Immature natural killer cell (primary cell): ENCODE data around the gene BTBD2. TPM values are rescaled to one million over a fixed set of nuclear protein-coding genes. Genes with fewer than 3 reads are reported as not detected.

Experiments
- DNase-seq, 3 donors: peaks; one replicate each; pipeline ENCODE4 v3.0.0; 2022; ENCODE audit warnings: mixed read lengths in 1 of 3
- H3K27ac Mint-ChIP-seq, 6 donors: one replicate each; pipeline ENCODE4 v1.8.0; 2020; ENCODE audit warnings: mixed read lengths in 6 of 6, mild to moderate bottlenecking in 5 of 6, inconsistent platforms in 4 of 6, moderate library complexity in 3 of 6
- H3K27me3 Mint-ChIP-seq, 3 donors: one replicate each; pipeline ENCODE4 v1.8.0; 2020 to 2021; ENCODE audit warnings: low read depth in 3 of 3, mild to moderate bottlenecking in 3 of 3, mixed read lengths in 3 of 3, moderate library complexity in 3 of 3, inconsistent platforms in 1 of 3
- H3K36me3 Mint-ChIP-seq, 3 donors: one replicate each; pipeline ENCODE4 v1.8.0; 2020; ENCODE audit warnings: mixed read lengths in 3 of 3, inconsistent platforms in 2 of 3, mild to moderate bottlenecking in 2 of 3
- H3K4me1 Mint-ChIP-seq, 2 donors: one replicate each; pipeline ENCODE4 v1.8.0; 2020; ENCODE audit warnings: inconsistent platforms in 2 of 2, mild to moderate bottlenecking in 2 of 2, mixed read lengths in 2 of 2, moderate library complexity in 1 of 2
- H3K4me3 Mint-ChIP-seq, 5 donors: one replicate each; pipeline ENCODE4 v1.8.0; 2020; ENCODE audit warnings: mild to moderate bottlenecking in 5 of 5, mixed read lengths in 5 of 5, inconsistent platforms in 3 of 5, moderate library complexity in 3 of 5
- H3K9me3 Mint-ChIP-seq, 6 donors: one replicate each; pipeline ENCODE4 v1.8.0; 2020; ENCODE audit warnings: mild to moderate bottlenecking in 6 of 6, mixed read lengths in 6 of 6, inconsistent platforms in 4 of 6, moderate library complexity in 3 of 6
- polyA plus RNA-seq, 3 donors: library from polyadenylated mRNA; unstranded; fragments of 300-500 nt; fragmentation: Illumina TruSeq; gene quantifications; one replicate each; pipeline ENCODE4 v1.2.3, GENCODE V29; 2021

BTBD2 gene
- polyA plus RNA-seq, 3 donors from 2014 or later = 2.6 to 4.4 (median 3.6) TPM

DNA sequence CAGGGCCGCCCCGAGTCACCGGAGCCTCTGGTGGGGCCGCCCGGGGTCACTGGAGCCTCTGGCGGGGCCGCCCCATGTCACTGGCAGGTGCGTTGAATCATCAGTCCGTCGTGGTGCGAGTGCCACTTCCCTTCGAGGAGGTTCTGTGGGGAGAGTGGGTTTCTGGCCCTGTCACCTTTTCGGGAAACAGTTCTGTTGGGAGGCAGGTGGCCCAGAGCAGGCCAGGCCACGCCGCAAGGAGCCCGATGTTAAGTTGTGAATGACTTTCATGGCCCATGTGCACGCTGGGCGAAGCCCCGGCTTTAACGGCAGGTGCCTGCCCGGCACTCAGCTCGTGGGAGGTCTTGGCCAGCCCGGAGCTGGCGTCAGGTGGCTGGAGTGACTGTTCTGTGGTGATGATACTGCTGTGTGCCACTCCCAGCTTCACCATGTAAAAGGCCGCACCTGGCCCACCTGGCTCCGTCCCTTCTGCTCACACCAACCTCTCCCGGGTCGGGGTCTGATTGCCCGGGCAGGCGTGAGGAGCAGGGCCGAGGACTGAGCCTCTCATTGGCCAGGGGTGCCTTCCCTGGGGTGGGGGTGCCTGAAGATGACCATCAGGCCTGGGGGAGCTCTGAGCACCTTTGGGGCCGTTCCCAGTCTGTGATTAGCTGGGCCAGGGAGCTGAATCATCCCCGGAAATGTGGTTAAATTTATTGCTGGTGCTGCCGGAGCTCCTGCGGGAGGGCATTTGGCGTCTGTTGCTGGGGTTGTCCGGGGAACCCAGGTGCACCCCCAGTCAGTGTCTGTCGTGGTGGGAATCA lies 45.3 kb downstream of the BTBD2 start:
- no peak for DNase-seq
- Mint-ChIP-seq H3K4me3 (no peak overlapping the region), H3K36me3 (peaks cover 0 to 5% (median 0%) of the 10 kb centered on the region in 3 donors), H3K27ac (peak overlapping the region in 1 of 6 donors; percentile 46), H3K27me3 (peaks cover 0 to 7% (median 1%) of the 10 kb centered on the region in 3 donors), H3K4me1 (peaks cover 28 to 31% of the 10 kb centered on the region in 2 donors), H3K9me3 (no peaks in the 10 kb centered on the region)

DNA sequence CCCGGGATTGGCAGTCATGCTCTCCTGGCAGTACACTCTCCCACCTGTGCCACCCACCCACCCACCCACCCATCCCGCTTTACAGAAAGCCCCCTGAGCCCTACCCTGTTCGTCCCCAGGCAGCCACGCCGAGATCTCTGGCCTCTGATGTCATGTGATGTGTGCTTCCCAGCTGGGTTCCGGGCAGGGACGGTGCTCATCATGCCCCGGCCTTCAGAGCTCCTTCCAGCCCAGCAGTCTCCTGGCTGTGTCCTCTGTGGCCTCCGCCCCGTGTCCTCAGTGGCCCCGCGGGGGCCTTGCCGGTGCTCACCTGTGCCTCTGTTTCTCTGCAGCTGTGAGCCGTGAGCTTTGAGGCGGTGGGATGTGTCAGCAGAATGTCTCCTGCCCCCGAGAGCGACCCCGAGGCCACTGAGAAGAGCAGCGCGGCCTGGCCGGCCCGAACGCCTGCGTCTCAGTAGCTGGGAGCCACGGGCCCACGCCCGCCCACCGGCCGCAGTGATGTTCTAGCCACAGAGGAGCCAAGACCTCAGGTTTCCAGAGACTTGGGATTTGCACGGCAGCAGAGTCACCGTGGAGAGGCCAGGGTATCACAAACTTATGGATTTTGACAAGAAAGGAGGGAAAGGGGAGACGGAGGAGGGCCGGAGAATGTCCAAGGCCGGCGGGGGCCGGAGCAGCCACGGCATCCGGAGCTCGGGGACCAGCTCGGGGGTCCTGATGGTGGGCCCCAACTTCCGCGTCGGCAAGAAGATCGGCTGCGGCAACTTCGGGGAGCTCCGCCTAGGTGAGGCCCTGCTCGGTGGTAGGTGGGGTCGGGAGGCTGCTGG lies 46.1 kb downstream of the BTBD2 start:
- Mint-ChIP-seq H3K9me3 (no peaks in the 10 kb centered on the region), H3K4me1 (peaks cover 28 to 31% of the 10 kb centered on the region in 2 donors), H3K27ac (peak overlapping the region in 3 of 6 donors; percentile 50 to 66 (median 57)), H3K27me3 (peaks cover 0 to 5% (median 0%) of the 10 kb centered on the region in 3 donors), H3K36me3 (peaks cover 0 to 3% (median 0%) of the 10 kb centered on the region in 3 donors), H3K4me3 (peak overlapping the region in 1 of 5 donors; percentile 29)
- no peak for DNase-seq

DNA sequence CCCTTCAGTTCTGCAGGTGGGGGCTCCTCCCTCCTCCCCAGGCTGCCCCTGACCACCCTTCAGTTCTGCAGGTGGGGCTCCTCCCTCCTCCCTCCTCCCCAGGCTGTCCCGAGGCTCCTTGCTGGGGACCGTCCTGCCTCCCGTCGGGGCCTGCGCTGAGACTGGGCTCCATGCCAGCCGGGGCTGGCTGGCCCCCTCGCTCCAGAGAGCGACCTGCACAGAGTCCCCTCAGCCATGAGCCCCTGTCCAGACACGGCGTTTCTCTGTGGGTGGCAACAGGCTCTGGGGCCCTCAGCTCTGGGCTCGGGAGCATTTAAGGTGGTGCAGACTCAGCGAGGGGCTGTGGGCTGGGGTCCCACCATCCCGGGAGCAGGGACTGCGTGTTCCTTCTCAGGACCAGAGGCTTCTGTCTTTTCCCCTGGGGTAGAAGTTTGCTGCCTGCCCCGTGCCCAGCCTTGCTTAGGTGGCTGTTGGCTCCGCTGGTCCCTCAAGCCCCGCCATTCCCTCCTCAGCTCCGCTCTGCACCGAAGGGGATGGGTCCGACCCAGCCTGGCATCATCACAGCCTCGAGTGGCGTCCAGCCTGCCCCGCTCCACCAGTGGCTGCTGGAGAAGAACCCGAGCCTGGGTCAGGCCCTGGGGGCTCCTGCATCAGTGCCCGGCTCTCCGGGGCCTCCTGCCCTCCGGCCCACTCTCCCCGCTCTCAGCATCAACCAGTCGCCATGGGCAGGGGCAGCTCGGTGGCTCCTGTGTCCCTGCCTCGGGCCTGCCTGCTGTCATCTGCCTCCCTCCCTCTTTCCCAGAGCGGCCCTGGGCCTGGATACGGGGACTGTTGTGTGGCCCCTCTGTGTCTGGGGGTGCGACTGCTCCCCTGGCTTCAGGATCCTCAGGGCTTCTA lies 47.0 kb downstream of the BTBD2 start:
- H3K9me3 Mint-ChIP-seq = no peaks in the 10 kb centered on the region
- H3K4me3 Mint-ChIP-seq = peak overlapping the region in 2 of 5 donors; percentile 14 to 47
- peaks cover 26 to 28% of the 10 kb centered on the region in 2 donors for H3K4me1 Mint-ChIP-seq
- peak overlapping the region in 1 of 6 donors; percentile 45 for H3K27ac Mint-ChIP-seq
- H3K36me3 Mint-ChIP-seq = peaks cover 0 to 2% (median 0%) of the 10 kb centered on the region in 3 donors
- peaks cover 0 to 5% (median 0%) of the 10 kb centered on the region in 3 donors for H3K27me3 Mint-ChIP-seq
- DNase-seq = no peak

DNA sequence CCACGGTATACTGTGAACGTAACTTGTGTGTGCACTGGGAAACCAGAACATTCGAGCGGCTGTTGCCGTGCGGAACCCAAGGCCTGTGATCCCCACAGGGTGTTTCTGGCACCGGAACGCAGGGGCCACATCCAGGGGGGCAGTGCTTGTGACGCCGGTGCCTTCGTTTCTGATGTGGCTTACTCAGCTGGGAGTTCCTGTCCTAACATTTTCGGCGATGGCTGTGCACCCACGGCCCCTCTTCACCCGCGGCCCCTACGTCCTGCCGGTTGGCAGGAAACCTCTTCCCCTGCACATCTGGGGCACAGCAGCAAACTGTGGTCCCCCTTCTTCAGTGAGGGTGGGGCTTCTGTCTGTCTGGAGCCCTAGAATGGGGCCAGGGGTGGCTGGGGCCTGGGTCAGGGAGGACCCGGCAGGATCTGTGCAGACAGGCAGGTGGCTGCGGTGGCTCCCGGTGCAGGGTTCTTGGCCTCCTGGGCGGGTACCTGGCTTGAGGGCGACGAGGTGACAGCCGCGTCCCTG lies 48.4 kb downstream of the BTBD2 start:
- peak overlapping the region; percentile 76 to 86 (median 80) for H3K4me3 Mint-ChIP-seq
- H3K27me3 Mint-ChIP-seq = peaks cover 0 to 5% (median 0%) of the 10 kb centered on the region in 3 donors
- DNase-seq = peak; percentile 78 to 87 (median 80)
- peak overlapping the region; percentile 86 to 96 (median 92) for H3K27ac Mint-ChIP-seq
- H3K4me1 Mint-ChIP-seq = peaks cover 18 to 19% of the 10 kb centered on the region in 2 donors
- no peaks in the 10 kb centered on the region for H3K9me3 Mint-ChIP-seq
- H3K36me3 Mint-ChIP-seq = no peaks in the 10 kb centered on the region

DNA sequence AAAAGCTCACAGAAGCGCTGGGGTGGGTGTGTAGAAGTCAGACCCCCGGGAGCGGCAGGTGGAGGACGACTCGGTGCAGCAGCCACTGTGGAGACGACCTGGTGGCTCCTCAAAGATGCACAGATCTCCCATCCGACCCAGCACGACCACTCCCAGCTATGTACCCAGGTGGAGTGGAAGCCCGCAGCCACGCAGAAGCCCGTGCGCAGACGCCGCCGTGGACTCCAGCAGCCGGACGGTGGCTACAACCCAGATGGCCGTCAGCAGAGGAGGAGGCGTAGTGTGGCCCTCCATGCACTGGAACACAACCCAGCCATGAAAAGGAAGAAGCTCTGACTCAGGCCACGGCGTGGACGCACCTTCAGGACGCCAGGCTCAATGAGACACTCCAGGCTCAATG lies 52.8 kb downstream of the BTBD2 start:
- peaks cover 0 to 4% (median 2%) of the 10 kb centered on the region in 3 donors for H3K27me3 Mint-ChIP-seq
- no peaks in the 10 kb centered on the region for H3K36me3 Mint-ChIP-seq
- peak overlapping the region in 4 of 6 donors; percentile 39 to 84 (median 60) for H3K27ac Mint-ChIP-seq
- H3K4me3 Mint-ChIP-seq = no peak overlapping the region
- H3K4me1 Mint-ChIP-seq = peaks cover 23 to 32% of the 10 kb centered on the region in 2 donors
- H3K9me3 Mint-ChIP-seq = no peaks in the 10 kb centered on the region
- no peak for DNase-seq

DNA sequence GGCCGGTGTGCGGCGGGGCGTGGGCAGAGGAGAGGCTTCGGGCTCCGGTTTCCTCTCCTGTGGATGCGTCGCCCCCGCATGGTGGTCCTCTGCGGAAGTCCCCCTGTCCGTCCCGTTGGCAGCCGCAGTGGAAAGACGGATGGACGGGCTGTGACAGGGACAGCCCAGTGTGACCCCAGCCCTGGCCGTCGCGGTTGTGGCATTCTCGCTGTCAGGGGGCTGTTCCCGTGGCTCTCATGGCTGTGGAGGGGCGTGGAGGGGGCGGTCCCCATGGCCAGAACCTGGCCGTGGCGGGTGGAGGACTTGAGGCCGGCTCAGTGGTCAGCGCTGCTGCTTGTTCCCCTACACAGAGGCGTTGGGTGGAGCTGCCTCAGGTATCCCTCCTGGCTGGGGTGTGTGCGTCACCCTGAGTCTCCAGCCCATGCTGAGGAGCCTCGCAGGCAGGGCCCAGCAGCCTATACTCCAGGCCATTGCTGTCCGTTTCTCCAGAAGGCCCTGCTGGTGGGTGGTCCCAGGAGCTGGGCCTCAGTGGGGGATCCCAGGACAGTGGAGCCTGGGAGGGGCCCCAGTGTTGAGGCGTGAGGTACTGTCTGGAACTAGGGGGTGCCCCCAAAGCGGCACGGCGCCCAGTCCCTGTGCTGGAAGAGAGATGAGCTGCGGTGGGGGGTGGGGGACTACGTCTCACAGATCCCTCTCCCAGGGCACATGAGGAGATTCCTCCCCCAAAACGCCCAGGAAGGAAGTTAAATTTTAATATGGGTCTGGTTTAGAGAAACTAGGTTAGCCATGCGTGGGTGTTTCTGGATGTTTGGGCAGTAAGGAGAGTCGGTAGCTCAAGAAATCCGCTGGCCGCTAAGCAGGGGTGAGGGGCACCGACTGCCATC lies 54.3 kb downstream of the BTBD2 start:
- H3K4me1 Mint-ChIP-seq = peaks cover 16 to 27% of the 10 kb centered on the region in 2 donors
- H3K27me3 Mint-ChIP-seq = peaks cover 0 to 3% (median 2%) of the 10 kb centered on the region in 3 donors
- H3K36me3 Mint-ChIP-seq = no peaks in the 10 kb centered on the region
- H3K4me3 Mint-ChIP-seq = no peak overlapping the region
- H3K9me3 Mint-ChIP-seq = no peaks in the 10 kb centered on the region
- peak overlapping the region in 3 of 6 donors; percentile 39 to 81 (median 45) for H3K27ac Mint-ChIP-seq
- no peak for DNase-seq

DNA sequence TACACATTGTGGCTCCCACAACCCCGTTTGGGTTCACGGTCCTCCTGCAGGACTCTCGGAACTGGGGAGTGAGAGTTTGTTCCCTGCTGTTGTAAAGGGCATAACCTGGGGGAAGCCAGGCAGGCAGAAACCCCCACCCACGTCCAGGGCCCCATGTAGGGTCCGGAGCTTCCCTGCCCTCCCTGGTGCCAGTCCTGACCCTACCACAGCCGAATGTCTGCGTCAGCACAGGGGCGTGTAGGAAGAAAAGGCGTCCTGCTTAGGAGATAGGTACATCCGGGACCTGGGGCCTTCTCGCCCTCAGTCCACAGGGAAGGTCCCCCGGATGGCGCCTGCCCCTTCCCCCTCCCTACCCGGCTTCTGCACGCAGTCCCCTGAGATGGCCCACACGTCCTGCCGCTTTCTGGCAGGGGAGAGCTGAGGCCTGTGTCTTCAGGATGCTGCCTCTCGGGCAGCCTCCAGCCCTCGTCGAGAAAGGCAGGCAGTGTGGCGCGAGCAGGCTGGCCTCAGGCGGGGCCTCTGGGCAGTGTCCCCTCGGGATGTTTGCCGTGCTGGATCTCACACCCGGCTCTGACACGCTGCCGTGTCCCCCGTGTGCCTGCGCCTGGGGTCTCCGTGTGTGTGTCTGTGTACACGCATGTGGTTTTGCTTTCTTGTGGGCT lies 55.5 kb downstream of the BTBD2 start:
- H3K27me3 Mint-ChIP-seq = peaks cover 0 to 4% (median 3%) of the 10 kb centered on the region in 3 donors
- no peaks in the 10 kb centered on the region for H3K36me3 Mint-ChIP-seq
- DNase-seq = no peak
- H3K4me1 Mint-ChIP-seq = peaks cover 12 to 21% of the 10 kb centered on the region in 2 donors
- H3K9me3 Mint-ChIP-seq = no peaks in the 10 kb centered on the region
- H3K27ac Mint-ChIP-seq = peak overlapping the region in 4 of 6 donors; percentile 38 to 72 (median 57)
- H3K4me3 Mint-ChIP-seq = no peak overlapping the region

DNA sequence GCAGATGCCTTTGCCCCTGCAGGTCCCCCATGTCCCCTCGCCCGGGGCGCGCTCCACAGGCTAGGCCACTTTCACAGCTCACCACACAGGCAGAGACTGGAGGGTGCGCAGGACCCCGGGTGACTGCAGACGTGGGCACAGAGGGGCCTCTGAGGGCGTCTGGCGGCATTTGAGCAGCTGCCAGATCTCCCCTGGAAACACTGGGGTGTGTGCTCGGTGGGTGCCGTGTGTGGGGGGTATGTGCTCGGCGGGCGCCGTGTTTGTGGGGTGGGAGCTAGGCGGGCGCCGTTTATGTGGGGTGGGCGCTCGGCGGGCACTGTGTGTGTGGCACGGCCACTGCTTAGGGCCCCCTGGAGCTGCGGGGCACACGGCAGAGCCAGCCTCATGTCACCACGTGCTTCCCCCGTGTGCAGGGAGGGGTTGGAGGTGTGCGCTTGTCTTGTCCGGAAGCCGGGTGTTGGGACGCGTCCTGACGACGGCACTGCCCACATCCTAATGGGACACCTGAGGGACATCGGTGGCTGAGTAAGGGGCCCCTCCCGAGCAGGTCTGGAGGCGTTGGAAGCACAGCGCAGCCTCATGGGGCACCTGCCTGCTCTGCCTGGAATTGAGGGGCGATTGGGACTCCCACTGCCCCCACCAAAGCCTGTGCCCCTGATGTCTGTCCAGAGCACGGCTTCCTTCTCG lies 57.8 kb downstream of the BTBD2 start:
- no peaks in the 10 kb centered on the region for H3K9me3 Mint-ChIP-seq
- no peak overlapping the region for H3K4me3 Mint-ChIP-seq
- peak overlapping the region in 1 of 6 donors; percentile 16 for H3K27ac Mint-ChIP-seq
- peaks cover 12 to 21% of the 10 kb centered on the region in 2 donors for H3K4me1 Mint-ChIP-seq
- H3K36me3 Mint-ChIP-seq = no peaks in the 10 kb centered on the region
- peaks cover 0 to 7% (median 4%) of the 10 kb centered on the region in 3 donors for H3K27me3 Mint-ChIP-seq
- no peak for DNase-seq

DNA sequence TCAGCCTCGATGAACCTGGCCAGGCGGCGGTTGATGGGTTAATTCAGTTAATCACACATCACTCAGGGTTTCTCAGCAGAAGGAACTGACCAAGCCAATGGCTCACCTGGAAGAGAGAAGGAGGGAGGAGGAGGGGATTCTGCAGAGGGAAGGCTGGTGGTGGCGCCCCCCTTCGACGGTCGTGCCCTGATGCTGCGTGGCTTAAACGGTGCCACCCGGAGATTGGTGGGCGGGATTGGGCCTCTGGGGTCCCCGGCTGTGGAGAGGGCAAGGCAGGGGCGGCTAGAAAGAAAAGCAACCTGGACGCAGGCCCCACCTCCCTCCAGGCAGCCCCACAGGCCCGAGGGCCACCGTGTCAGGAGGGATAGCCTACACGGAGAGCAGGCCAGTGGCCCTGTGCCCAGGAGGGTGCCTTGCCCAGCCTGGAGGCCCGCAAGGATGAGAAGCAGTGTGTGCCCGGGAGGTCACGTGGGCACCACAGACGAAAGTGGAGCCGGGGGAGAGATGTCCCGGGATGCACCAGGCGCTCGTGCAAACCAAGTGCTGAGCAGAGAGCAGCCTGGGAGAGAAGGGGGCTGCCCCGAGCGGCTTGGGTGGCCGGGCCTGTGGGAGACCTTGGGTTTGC lies 58.5 kb downstream of the BTBD2 start:
- Mint-ChIP-seq H3K36me3 (no peaks in the 10 kb centered on the region), H3K9me3 (no peaks in the 10 kb centered on the region), H3K27me3 (peaks cover 0 to 7% (median 4%) of the 10 kb centered on the region in 3 donors), H3K27ac (no peak overlapping the region), H3K4me1 (peaks cover 12 to 28% of the 10 kb centered on the region in 2 donors), H3K4me3 (no peak overlapping the region)
- DNase-seq = no peak

DNA sequence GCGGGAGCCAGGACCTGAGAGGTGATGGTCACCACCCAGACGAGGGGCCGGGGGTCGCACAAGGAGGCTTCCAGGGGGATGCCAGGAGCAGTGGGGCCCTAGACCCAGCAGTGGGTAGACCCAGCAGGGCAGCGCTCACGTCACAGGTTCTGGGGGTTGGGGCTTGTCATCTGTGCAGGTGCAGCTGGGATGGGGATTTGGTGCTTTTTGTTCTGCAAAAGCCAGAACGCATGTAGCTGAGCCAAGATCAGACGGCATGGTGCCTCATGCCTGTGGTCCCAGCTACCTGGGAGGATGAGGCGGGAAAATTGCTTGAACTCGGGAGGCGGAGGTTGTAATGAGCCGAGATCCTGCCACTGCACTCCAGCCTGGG lies 59.4 kb downstream of the BTBD2 start:
- DNase-seq = no peak
- Mint-ChIP-seq H3K27me3 (peaks cover 0 to 5% (median 4%) of the 10 kb centered on the region in 3 donors), H3K4me1 (peaks cover 12 to 28% of the 10 kb centered on the region in 2 donors), H3K36me3 (no peaks in the 10 kb centered on the region), H3K27ac (no peak overlapping the region), H3K4me3 (no peak overlapping the region), H3K9me3 (no peaks in the 10 kb centered on the region)
